PC-3 (cell line): ENCODE measurements around the gene NAV2.

Experiments used
- CTCF ChIP-seq: fragments of 300-600 bp; sonication (generic); conservative IDR thresholded peaks from 2 replicates; pipeline ENCODE4 v1.5.1; 2017; ENCODE audit warnings: antibody characterized with exemption, low read depth, mild to moderate bottlenecking, low read length
- EZH2 ChIP-seq: fragments of 300-600 bp; sonication (generic); IDR thresholded peaks from one replicate; pipeline ENCODE4 v1.6.1; 2017; ENCODE audit warnings: antibody characterized with exemption, mild to moderate bottlenecking, low read length; ENCODE audit not compliant: unreplicated experiment
- EZH2phosphoT487 ChIP-seq: fragments of 300-600 bp; sonication (generic); IDR thresholded peaks from 2 replicates; pipeline ENCODE4 v1.6.1; 2018; ENCODE audit warnings: mild to moderate bottlenecking, antibody characterized with exemption, low read length, borderline replicate concordance

DNA sequence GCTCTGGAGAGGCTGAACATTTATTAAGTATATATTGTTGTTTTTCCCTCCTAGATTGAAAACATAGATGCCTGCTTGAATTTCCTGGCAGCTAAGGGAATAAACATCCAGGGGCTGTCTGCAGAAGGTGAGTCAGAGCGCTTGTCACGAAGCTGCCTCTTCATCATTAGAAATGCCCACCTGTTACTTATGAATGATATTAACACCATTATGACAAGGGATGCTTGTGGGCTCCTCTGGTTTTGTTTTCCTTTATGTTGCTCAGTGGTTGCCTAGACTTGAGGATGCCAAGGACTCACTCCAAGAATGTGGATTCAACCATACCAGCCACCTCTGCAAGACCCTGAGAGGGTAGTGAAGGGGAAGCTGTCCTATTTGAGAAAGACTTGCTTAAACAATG, 156.2 kb downstream of the NAV2 start:
- no peak for TF ChIP-seq CTCF
- TF ChIP-seq EZH2, result no peak
- TF ChIP-seq EZH2phosphoT487, result no peak
